GM23248 (cell line): ENCODE data around the gene RPE. TPM values are rescaled to one million over a fixed set of nuclear protein-coding genes. Genes with fewer than 3 reads are reported as not detected.

Experiments
- DNase-seq: peaks from one replicate; pipeline ENCODE4 v3.0.0-alpha.2; 2015
- H2AFZ ChIP-seq: fragments of 200-600 bp; sonication (generic); 2 replicates; pipeline ENCODE4 v1.6.1; 2016; ENCODE audit warnings: antibody characterized with exemption
- H3F3A ChIP-seq: fragments of 200-600 bp; sonication (generic); 2 replicates; pipeline ENCODE4 v1.6.1; 2016; ENCODE audit warnings: mild to moderate bottlenecking, antibody characterized with exemption, mixed run types; ENCODE audit not compliant: insufficient read depth
- H3K27ac ChIP-seq: fragments of 200-600 bp; sonication (generic); 2 replicates; pipeline ENCODE4 v1.5.1; 2016; ENCODE audit warnings: mild to moderate bottlenecking
- H3K27me3 ChIP-seq: fragments of 200-600 bp; sonication (generic); replicated peaks from 2 replicates; pipeline ENCODE4 v1.6.1; 2016; ENCODE audit warnings: mild to moderate bottlenecking; ENCODE audit not compliant: insufficient read depth
- H3K36me3 ChIP-seq: fragments of 200-600 bp; sonication (generic); 2 replicates; pipeline ENCODE4 v1.6.1; 2016; ENCODE audit warnings: low read depth, mild to moderate bottlenecking
- H3K4me1 ChIP-seq: fragments of 200-600 bp; sonication (generic); 2 replicates; pipeline ENCODE4 v1.6.1; 2016; ENCODE audit warnings: mild to moderate bottlenecking; ENCODE audit not compliant: insufficient read depth
- H3K4me2 ChIP-seq: fragments of 200-600 bp; sonication (generic); one replicate; pipeline ENCODE4 v1.6.1; 2016; ENCODE audit warnings: mild to moderate bottlenecking; ENCODE audit not compliant: unreplicated experiment
- H3K4me3 ChIP-seq: fragments of 200-600 bp; sonication (generic); 2 replicates; pipeline ENCODE4 v1.5.1; 2016; ENCODE audit warnings: mild to moderate bottlenecking
- H3K79me2 ChIP-seq: fragments of 200-600 bp; sonication (generic); 2 replicates; pipeline ENCODE4 v1.6.1; 2016; ENCODE audit warnings: mild to moderate bottlenecking; ENCODE audit not compliant: insufficient read depth
- H3K9ac ChIP-seq: fragments of 200-600 bp; sonication (generic); 2 replicates; pipeline ENCODE4 v1.6.1; 2016; ENCODE audit warnings: mild to moderate bottlenecking
- H3K9me2 ChIP-seq: fragments of 200-600 bp; sonication (generic); 2 replicates; pipeline ENCODE4 v1.6.1; 2016; ENCODE audit warnings: mixed run types, mild to moderate bottlenecking, moderate library complexity; ENCODE audit not compliant: insufficient read depth
- H3K9me3 ChIP-seq: fragments of 200-600 bp; sonication (generic); one replicate; pipeline ENCODE4 v1.6.1; 2017; ENCODE audit warnings: low read depth
- H4K20me1 ChIP-seq: fragments of 200-600 bp; sonication (generic); 2 replicates; pipeline ENCODE4 v1.6.0; 2016; ENCODE audit not compliant: insufficient read depth
- EZH2 ChIP-seq: fragments of 200-600 bp; sonication (generic); IDR thresholded peaks from 2 replicates; pipeline ENCODE4 v1.6.1; 2018; ENCODE audit warnings: antibody characterized with exemption, mild to moderate bottlenecking; ENCODE audit not compliant: insufficient read depth, poor library complexity, severe bottlenecking
- EZH2phosphoT487 ChIP-seq: fragments of 200-600 bp; sonication (generic); IDR thresholded peaks from 2 replicates; pipeline ENCODE4 v1.6.1; 2018; ENCODE audit warnings: antibody characterized with exemption, moderate library complexity, mild to moderate bottlenecking, low read depth; ENCODE audit not compliant: insufficient read depth
- WGBS, 2 experiments: methylation state at CpG; one replicate each; pipeline ENCODE4 v1.1.6; 2015 to 2017; ENCODE audit warnings: low lambda C conversion rate in 2 of 2, low coverage in 1 of 2; ENCODE audit errors: missing lambda C conversion rate in 2 of 2; 5-methylcytosine and 5-hydroxymethylcytosine counted together
- in situ Hi-C: fragments of 300-500 bp; cut with MboI; formaldehyde crosslinking; loops from 2 replicates; pipeline ENCODE4 v1.15.0; 2020
- polyA plus RNA-seq: library from polyadenylated mRNA; unstranded; fragments of >200 nt; fragmentation: Nextera tagmentation; extraction: Ambion mirVana; gene quantifications from 2 replicates; pipeline ENCODE4 v1.2.1, GENCODE V29; 2016
- total RNA-seq: library from RNA; depleted of rRNA; stranded (reverse); fragments of >200 nt; shearing (Covaris generic); gene quantifications from 2 replicates; pipeline ENCODE4 v1.2.3, GENCODE V29; 2014

Gene RPE
- total and polyA plus RNA-seq, 2 experiments from 2014 or later, result 51.4 to 100.0 TPM

DNA sequence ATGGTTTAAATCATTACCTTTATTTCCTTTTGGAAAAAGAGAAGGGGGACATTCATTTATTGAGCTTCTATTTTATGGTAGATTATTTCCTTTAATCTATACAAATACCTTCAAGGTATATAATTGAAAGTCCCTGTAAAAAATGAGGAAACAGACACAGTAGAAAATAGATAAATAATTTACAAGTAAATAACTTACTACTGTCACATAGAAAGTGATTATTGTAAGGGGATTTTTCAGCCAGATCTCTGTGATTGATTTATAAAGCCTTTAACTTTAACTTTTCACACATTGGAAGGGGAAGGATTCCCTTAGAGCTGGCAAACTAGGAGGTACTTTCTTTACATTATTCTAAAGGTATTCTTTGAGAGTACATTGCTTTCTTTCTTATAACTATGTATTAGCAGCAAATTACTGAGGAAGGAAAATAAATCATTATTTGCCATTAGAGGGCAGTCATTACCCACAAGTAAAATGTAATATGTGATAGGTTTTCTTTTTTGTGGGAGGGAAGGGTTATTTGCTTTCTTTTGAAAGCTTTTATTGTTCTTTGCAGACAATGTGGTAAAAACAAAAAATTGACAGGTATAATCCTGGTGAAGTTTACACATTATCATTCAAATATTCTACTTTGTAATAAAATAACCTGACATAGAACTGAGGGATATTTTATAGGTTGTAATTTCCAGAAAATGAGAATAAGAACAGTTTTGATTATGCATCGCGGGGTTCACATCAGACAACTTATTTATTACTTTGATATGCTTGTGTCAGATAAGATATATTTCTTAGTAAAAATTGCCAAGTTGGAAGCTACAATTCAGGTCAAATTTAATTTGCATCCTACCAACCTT is 24.8 kb upstream of the RPE start:
- no peaks in the 10 kb centered on the region for H3K4me1 ChIP-seq
- peak; percentile 58 for DNase-seq
- no peak for TF ChIP-seq EZH2

DNA sequence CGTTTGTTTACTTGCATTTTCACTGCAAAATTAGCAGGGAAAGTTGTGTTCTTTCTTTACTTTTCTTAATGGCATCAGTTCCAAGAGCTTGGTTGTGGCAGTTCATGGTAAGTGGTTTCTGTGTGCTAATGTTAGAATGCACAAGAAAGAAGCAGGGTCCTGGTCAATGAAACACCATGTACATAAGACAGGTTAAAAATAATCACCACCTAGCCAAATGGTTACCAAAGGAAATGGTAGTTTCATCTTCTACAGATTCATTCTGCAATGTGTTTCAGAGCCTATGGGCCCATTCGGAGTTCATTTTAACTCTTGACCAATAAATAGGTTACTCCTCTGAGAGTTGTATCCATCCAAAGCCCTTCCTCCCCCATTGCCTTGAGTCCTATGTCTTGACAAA is 18.1 kb upstream of the RPE start:
- H3K4me3 ChIP-seq, result no peak overlapping the region
- H4K20me1 ChIP-seq, result no peaks in the 10 kb centered on the region
- no peaks in the 10 kb centered on the region for H3K27me3 ChIP-seq
- H2AFZ ChIP-seq, result no peak overlapping the region
- no peaks in the 10 kb centered on the region for H3K9me2 ChIP-seq
- H3K9ac ChIP-seq, result no peak overlapping the region
- no peaks in the 10 kb centered on the region for H3K79me2 ChIP-seq
- no peak for TF ChIP-seq EZH2phosphoT487
- TF ChIP-seq EZH2, result no peak
- H3K4me2 ChIP-seq, result no peak overlapping the region
- H3F3A ChIP-seq, result no peaks in the 10 kb centered on the region
- H3K9me3 ChIP-seq, result no peaks in the 10 kb centered on the region
- in situ Hi-C loops, result no loop called here
- no peak overlapping the region for H3K27ac ChIP-seq
- no peaks in the 10 kb centered on the region for H3K4me1 ChIP-seq
- H3K36me3 ChIP-seq, result no peaks in the 10 kb centered on the region
- no peak for DNase-seq
- WGBS, 2 experiments, result 49 to 72% methylated on average over 2 of the region's 2 CpGs

More for the DNA sequence above, 24.8 kb upstream of the RPE start:
- Histone ChIP-seq H2AFZ (no peak overlapping the region), H3K4me3 (no peak overlapping the region), H3K27ac (no peak overlapping the region), H3F3A (no peaks in the 10 kb centered on the region), H3K79me2 (no peaks in the 10 kb centered on the region), H3K9ac (no peak overlapping the region), H3K36me3 (no peaks in the 10 kb centered on the region), H3K4me2 (no peak overlapping the region), H3K9me2 (no peaks in the 10 kb centered on the region), H3K27me3 (no peaks in the 10 kb centered on the region), H4K20me1 (no peaks in the 10 kb centered on the region), H3K9me3 (no peaks in the 10 kb centered on the region)
- WGBS, 2 experiments, result 52 to 56% methylated on average over 2 of the region's 2 CpGs
- in situ Hi-C loops, result loop anchor here (5.0 kb wide), 1 partner anchor 220 kb away; no protein-coding TSS in a partner anchor

DNA sequence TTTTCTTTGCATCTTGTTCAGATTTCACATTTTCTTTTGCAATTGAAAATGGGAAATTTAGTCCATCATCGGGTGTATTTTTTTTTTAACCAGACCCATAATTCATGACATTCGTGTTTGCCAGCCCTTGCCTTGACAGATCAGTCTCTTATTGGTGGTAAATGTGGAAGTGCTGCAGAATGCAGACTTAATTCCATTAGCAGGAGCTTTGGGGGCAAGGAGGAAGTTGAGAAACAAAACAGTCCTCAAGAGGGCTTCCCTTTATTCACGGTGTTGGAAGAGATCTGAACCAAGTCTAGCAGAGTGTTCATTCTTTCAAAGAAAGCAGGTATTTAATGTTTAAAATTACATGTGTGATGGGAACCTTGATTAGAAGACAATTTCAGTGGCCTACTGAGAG is 16.6 kb upstream of the RPE start:
- in situ Hi-C loops, result no loop called here
- no peak for DNase-seq
- WGBS, 2 experiments, result 70 to 79% methylated on average over 3 of the region's 3 CpGs
- Histone ChIP-seq H3K4me3 (no peak overlapping the region), H3F3A (no peaks in the 10 kb centered on the region), H3K4me2 (no peak overlapping the region), H3K27ac (no peak overlapping the region), H4K20me1 (no peaks in the 10 kb centered on the region), H3K36me3 (no peaks in the 10 kb centered on the region), H3K9me3 (no peaks in the 10 kb centered on the region), H3K79me2 (no peaks in the 10 kb centered on the region), H3K27me3 (no peaks in the 10 kb centered on the region), H3K4me1 (no peaks in the 10 kb centered on the region), H3K9me2 (no peaks in the 10 kb centered on the region), H3K9ac (no peak overlapping the region), H2AFZ (no peak overlapping the region)
- TF ChIP-seq EZH2 (no peak), EZH2phosphoT487 (no peak)

DNA sequence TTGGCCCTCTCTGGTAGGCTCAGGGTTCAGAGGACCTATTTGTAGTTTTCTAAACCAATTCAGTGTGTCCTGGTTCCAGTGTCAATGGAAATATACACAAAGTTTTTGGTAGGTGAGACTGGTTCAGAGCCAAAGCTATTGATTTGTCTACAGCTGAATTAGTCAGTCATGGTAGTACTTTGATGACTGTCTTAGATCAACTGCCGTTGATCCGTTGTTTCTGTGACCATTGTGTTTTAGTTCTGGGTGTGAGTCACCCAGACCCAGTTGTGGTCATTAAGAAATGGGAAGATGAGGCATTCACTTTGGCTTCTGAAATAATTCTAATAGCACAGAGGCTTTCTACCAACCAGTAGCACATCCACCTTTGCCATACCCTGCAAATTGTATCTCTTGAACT is 16.0 kb upstream of the RPE start:
- H3K36me3 ChIP-seq, result no peaks in the 10 kb centered on the region
- DNase-seq, result peak; percentile 23
- H3K27me3 ChIP-seq, result no peaks in the 10 kb centered on the region
- no peak overlapping the region for H3K27ac ChIP-seq
- H3K4me3 ChIP-seq, result no peak overlapping the region
- H3K4me1 ChIP-seq, result no peaks in the 10 kb centered on the region
- no peaks in the 10 kb centered on the region for H3K9me3 ChIP-seq
- WGBS, 2 experiments, result 71 to 74% methylated on average over 2 of the region's 2 CpGs
- no peaks in the 10 kb centered on the region for H3K79me2 ChIP-seq
- no peaks in the 10 kb centered on the region for H4K20me1 ChIP-seq
- no peak overlapping the region for H2AFZ ChIP-seq
- TF ChIP-seq EZH2phosphoT487, result no peak
- no peak for TF ChIP-seq EZH2
- H3K4me2 ChIP-seq, result no peak overlapping the region
- no peaks in the 10 kb centered on the region for H3K9me2 ChIP-seq
- in situ Hi-C loops, result no loop called here
- H3K9ac ChIP-seq, result no peak overlapping the region
- H3F3A ChIP-seq, result no peaks in the 10 kb centered on the region
